H1 (cell line): ENCODE data around the gene CIB4. TPM values are rescaled to one million over a fixed set of nuclear protein-coding genes. Genes with fewer than 3 reads are reported as not detected.

Experiments
- USF2 ChIP-seq: IDR thresholded peaks from 2 replicates; pipeline ENCODE4 v1.6.1; 2011; ENCODE audit warnings: low read length, improper control_type of control experiment
- polyA plus RNA-seq, 7 experiments: library from polyadenylated mRNA; depleted of rRNA in 3 of 7; stranded (reverse) in 5 of 7; unstranded in 2 of 7; fragments of >200 nt in 5 of 7; fragments of 200-250 nt in 2 of 7; gene quantifications; 1 replicate in 5 of 7; 2 replicates in 1 of 7; 4 replicates in 1 of 7; pipeline versions ENCODE4 v1.2.1 to v1.2.3, GENCODE V29; 2011 to 2013; ENCODE audit warnings: missing spikeins in 2 of 7, mixed read lengths in 2 of 7
- total RNA-seq: library from RNA; stranded (reverse); fragmentation: NEBNext Ultra II Directional; extraction: Animal tissue kit (Norgen Biotek cat#: 25700); gene quantifications from 2 replicates; pipeline ENCODE4 v1.2.1, GENCODE V29; 2021
- TF ChIP-seq, protein P1 (sequence below): fragments of 300-600 bp; sonication (generic); IDR thresholded peaks from 2 replicates; pipeline ENCODE4 v1.7.1; 2012; ENCODE audit warnings: low read length, moderate library complexity, mild to moderate bottlenecking, inconsistent platforms; ENCODE audit not compliant: insufficient replicate concordance

Gene CIB4
- total and polyA plus RNA-seq, 2 of the 8 experiments (the other 6 are each of a cell fraction or from before 2014, with no cell fraction given), result not detected

DNA sequence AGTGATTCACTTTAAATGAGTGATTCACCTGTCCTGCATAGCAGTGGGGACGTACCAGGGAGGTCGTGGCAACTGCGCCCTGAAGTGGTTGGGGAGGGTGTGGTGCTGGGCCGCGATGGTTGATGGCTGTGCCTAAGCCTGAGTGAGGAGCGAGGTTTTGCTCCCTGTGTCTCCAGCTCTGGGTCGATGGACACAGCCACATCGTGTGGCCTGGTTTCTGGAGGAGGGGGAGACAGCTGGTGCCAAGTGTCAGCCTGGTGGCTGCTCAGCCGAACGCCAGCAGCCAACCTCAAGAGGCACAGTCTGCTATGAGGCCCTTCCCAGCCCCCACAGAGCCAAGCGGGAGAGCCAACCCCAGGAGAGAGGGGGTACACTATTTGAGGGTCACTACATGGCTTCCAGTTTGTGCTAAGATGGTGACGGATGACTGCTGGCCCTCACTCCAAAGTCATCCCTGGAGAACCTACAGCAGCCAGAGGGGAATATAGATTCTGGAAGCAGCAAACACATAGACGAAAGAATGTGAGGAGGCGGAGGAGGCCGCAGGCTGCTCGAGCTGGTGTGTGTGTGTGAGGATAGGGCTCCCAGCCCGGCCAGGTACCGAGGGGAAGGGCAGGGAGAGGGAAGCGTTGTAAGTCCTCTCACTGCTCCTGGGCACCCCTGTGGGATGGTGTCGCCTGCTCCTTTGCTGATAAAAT lies 104.6 kb downstream of the CIB4 start (continued):
- TF ChIP-seq, protein P1, sequence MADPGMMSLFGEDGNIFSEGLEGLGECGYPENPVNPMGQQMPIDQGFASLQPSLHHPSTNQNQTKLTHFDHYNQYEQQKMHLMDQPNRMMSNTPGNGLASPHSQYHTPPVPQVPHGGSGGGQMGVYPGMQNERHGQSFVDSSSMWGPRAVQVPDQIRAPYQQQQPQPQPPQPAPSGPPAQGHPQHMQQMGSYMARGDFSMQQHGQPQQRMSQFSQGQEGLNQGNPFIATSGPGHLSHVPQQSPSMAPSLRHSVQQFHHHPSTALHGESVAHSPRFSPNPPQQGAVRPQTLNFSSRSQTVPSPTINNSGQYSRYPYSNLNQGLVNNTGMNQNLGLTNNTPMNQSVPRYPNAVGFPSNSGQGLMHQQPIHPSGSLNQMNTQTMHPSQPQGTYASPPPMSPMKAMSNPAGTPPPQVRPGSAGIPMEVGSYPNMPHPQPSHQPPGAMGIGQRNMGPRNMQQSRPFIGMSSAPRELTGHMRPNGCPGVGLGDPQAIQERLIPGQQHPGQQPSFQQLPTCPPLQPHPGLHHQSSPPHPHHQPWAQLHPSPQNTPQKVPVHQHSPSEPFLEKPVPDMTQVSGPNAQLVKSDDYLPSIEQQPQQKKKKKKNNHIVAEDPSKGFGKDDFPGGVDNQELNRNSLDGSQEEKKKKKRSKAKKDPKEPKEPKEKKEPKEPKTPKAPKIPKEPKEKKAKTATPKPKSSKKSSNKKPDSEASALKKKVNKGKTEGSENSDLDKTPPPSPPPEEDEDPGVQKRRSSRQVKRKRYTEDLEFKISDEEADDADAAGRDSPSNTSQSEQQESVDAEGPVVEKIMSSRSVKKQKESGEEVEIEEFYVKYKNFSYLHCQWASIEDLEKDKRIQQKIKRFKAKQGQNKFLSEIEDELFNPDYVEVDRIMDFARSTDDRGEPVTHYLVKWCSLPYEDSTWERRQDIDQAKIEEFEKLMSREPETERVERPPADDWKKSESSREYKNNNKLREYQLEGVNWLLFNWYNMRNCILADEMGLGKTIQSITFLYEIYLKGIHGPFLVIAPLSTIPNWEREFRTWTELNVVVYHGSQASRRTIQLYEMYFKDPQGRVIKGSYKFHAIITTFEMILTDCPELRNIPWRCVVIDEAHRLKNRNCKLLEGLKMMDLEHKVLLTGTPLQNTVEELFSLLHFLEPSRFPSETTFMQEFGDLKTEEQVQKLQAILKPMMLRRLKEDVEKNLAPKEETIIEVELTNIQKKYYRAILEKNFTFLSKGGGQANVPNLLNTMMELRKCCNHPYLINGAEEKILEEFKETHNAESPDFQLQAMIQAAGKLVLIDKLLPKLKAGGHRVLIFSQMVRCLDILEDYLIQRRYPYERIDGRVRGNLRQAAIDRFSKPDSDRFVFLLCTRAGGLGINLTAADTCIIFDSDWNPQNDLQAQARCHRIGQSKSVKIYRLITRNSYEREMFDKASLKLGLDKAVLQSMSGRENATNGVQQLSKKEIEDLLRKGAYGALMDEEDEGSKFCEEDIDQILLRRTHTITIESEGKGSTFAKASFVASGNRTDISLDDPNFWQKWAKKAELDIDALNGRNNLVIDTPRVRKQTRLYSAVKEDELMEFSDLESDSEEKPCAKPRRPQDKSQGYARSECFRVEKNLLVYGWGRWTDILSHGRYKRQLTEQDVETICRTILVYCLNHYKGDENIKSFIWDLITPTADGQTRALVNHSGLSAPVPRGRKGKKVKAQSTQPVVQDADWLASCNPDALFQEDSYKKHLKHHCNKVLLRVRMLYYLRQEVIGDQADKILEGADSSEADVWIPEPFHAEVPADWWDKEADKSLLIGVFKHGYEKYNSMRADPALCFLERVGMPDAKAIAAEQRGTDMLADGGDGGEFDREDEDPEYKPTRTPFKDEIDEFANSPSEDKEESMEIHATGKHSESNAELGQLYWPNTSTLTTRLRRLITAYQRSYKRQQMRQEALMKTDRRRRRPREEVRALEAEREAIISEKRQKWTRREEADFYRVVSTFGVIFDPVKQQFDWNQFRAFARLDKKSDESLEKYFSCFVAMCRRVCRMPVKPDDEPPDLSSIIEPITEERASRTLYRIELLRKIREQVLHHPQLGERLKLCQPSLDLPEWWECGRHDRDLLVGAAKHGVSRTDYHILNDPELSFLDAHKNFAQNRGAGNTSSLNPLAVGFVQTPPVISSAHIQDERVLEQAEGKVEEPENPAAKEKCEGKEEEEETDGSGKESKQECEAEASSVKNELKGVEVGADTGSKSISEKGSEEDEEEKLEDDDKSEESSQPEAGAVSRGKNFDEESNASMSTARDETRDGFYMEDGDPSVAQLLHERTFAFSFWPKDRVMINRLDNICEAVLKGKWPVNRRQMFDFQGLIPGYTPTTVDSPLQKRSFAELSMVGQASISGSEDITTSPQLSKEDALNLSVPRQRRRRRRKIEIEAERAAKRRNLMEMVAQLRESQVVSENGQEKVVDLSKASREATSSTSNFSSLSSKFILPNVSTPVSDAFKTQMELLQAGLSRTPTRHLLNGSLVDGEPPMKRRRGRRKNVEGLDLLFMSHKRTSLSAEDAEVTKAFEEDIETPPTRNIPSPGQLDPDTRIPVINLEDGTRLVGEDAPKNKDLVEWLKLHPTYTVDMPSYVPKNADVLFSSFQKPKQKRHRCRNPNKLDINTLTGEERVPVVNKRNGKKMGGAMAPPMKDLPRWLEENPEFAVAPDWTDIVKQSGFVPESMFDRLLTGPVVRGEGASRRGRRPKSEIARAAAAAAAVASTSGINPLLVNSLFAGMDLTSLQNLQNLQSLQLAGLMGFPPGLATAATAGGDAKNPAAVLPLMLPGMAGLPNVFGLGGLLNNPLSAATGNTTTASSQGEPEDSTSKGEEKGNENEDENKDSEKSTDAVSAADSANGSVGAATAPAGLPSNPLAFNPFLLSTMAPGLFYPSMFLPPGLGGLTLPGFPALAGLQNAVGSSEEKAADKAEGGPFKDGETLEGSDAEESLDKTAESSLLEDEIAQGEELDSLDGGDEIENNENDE, result no peak
- TF ChIP-seq USF2, result no peak
